HG02623 (cell line): Measurements from ENCODE around the gene PDP2.

Experiments used
- ATAC-seq: cut with Tn5 transposase; IDR thresholded peaks from one replicate; pipeline ENCODE4 v1.9.1; 2021; ENCODE audit warnings: moderate library complexity; ENCODE audit not compliant: unreplicated experiment

The PDP2 gene, protein sequence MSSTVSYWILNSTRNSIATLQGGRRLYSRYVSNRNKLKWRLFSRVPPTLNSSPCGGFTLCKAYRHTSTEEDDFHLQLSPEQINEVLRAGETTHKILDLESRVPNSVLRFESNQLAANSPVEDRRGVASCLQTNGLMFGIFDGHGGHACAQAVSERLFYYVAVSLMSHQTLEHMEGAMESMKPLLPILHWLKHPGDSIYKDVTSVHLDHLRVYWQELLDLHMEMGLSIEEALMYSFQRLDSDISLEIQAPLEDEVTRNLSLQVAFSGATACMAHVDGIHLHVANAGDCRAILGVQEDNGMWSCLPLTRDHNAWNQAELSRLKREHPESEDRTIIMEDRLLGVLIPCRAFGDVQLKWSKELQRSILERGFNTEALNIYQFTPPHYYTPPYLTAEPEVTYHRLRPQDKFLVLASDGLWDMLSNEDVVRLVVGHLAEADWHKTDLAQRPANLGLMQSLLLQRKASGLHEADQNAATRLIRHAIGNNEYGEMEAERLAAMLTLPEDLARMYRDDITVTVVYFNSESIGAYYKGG

DNA sequence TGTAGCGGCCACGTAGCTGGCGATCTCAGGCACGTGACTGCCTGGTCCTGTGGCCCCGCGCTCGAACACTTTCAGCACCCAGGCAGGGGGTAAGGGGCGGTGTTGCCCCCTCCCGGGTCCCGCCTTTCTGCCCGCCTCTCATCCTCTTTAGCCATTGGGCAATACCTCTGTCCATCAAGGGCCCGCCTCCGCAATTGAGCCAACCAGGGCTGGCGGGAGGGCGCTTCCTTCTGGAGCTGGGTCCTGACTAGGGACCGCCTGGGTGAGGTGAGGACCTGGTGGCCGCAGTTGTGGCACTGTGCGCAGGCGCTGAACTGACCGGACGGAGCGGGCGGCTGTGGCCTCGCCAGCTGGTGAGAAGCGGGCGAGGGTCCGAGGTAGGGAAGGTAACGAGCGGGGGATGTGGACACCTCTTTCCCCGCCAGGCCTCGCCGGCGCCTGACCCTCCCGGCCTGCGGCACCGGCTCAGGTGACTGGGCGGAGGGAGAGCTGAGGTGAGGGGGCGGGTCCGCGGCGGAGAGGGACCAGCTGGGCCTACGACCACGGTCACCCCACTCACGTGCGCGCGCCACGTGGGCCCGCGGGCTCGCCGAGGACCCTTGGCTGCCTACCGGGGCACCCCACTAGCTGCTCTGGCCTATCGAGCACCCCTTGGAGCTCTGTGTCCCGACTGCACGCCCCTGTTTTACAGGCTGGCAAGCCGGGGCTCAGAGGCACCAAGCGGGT is at the start of gene PDP2:
PDP2 (plus strand) TSS at position 228 of the 726 bp plus-strand sequence. CDS start 3,770 bp downstream, outside the sequence.
- ATAC-seq = peak; percentile 96

DNA sequence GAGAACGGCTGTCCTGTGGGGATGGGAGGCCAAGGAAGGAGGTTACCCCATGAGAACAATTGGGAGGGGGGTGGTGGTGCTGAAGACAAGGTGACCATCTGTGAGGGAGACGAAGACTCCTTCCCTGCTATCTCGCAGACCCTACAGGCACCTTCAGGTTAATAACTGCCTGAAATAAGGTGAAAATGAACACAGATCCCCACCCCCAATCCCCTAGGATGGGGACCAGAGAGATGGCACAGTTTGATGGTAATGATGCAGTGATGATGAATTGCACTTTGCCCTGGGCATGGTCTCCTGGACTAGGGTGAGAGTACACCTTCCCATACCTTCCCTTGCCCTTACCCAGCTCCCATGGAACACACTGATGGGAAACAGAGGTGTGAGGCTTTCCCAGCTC is 48.1 kb upstream of the PDP2 start:
- ATAC-seq = no peak

DNA sequence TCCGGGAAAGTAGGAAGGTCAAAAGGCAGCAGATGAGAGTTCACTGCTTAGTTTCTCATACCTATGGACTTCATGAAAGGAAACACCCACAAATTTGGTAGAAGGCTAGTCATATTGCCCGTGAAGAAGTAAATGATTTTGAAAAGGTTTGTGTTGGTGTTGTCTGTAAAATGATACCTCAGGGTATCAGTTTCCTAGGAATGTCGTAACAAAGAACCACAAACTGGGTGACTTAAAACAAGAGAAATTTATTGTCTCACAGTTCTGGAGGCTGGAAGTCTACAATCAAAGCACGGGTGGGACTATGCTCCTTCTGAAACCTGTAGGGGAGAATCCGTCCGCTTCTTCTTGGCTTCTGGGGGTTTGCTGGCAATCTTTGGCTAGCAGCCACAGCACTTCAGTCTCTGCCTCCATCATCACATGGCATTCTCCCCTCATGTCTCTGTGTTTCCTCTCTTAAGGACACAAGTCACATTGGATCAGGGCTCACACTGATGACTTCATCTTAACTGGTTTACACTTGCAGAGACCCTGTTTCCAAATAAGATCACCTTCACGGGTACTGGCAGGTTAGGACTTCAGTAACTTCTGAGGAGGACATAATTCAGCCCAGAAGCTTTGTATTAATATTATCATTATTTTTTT is 47.5 kb upstream of the PDP2 start:
- ATAC-seq = no peak

DNA sequence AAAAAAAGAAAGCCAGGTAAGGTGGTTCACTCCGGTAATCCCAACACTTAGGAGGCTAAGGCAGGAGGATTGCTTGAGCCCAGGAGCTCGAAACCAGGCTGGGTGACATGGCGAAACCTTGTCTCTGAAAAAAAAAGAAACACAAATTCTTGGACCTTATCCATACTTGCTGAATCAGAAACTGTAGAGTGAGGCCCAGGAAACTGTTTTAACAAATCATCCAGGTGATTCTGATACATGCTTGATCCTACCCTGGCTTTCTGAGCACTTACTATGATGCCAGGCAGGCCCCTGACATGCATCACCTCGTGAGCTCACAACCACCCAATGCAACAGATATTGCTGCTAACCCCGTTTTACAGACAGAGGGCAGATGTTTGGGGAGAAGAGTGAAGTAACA is 45.6 kb upstream of the PDP2 start:
- no peak for ATAC-seq

DNA sequence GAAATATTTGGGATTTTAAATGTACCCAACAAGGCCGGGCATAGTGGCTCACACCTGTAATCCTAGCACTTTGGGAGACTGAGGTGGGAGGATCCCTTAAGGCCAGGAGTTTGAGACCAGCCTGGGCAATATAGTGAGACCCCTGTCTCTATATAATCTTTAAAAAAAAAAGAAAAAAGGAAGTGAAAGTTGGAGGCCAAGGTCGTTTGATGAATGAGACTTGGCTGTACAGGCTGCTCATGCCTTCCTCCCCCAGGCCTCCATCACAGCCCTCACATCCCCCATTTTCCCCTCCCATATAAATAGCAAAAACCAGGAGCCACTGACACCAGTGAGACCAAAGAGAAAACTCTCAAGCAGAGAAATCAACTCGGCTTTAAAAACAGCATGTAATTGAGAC is 39.4 kb upstream of the PDP2 start:
- ATAC-seq = no peak

DNA sequence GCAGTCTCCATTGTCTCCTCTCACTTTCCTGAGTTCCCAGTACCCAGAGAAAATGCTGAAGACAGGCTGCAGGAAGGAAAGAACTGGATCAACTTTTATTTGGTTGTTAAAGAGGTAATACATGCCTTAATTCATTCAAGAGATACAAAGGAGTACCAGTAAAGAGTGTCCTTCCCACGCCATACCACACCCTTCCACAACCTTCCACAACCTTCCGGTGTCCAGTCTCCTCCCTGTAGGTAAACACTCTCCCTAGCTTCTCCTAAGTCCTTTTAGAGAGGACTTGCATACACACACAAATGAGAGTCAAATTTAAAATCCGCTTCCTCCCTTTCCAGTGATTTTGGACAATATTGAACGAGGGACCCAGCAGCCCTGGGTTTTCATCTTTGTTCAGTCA is 38.9 kb upstream of the PDP2 start:
- ATAC-seq = no peak

DNA sequence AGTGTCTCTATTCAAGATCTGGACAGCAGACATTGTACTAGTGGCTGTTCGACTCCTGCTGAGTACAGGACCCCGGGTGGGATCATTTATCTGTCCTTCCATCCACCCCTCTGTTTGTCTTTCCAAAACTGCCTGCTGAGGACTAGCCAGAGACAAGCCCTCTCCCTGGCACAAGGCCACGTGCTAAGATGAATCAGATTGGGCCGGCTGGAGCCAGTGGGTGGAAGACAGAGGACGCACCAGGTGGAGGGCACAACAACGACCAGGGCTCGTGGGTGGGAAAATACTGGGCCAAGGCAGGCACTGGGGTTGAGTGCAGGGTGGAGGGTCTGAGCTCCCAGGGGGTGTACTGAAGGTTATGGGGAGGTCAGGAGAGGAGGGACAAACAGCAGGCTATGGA is 37.5 kb upstream of the PDP2 start:
- ATAC-seq = no peak

DNA sequence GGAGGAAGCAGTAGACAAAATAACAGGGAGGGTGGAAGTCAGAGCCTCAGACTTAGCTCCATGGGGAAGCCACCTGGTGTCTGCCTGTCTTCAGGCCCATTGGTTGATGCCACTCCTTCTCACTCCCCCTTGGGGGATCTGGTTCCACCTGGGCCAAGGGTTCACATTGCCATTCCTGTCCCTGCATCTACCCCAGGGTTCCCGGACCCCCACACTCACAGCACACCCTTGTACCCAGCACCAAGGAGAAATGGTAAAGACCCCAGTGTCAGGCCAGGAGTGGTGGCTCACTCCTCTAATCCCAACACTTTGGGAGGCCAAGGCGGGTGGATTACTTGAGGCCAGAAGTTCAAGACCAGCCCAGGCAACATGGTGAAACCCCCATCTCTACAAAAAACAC is 37.1 kb upstream of the PDP2 start:
- no peak for ATAC-seq

DNA sequence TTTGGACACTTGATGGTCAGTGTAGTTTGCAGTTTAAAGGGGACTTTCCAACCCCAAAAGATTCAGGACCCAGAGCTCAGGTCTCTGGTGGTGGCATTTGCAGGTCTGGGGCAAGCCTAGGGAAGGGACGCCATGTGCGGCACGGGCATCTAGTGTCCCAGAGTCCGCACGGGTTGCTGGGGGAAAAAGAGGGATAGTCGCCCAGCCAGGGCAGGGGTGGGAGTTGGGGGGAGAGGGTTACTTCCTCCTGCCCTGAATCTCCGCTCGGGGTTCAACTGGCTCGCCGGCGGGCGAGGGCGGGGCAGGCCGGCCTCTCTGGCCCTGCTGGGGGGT is 36.3 kb upstream of the PDP2 start:
- ATAC-seq = no peak

DNA sequence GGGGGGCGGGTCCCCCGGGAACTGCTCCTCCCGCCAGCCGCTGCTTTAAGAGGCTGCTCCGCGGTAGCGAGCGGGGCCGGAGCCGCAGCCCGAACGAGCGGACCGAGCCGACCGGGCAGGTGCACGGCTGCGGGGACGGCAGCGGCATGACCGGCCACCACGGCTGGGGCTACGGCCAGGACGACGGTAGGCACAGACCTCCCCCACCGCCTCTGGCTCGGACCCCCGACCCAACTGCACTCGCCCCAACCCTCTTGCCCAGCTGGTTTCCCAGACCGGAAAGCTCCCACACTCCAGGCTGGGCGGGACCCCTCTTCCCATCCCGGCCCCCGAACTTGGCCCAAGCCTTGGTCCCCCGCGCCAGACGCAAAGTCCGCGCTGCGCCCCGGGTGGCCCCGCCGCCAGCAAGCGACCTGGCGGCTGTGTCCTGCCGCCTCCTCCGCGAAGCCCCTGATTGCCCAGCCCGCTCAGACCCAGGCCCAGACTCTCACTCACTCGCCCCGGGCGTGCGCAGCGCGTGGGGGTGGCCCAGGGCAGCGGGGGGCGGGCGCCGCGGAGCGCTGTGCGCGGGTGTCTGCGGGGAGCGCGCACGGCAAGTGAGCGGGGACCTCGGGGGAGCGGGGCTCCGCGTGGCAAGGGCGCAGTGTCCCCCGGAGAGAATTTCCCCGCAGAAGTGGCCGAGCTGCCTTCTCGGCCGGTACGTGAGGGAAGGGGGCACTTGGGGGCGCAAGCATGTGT is 35.8 kb upstream of the PDP2 start, which contains the start of gene CA7:
CA7 (plus strand) TSS at position 73 of the 738 bp plus-strand sequence; CDS start at position 147, 74 bp downstream.
- ATAC-seq = no peak

DNA sequence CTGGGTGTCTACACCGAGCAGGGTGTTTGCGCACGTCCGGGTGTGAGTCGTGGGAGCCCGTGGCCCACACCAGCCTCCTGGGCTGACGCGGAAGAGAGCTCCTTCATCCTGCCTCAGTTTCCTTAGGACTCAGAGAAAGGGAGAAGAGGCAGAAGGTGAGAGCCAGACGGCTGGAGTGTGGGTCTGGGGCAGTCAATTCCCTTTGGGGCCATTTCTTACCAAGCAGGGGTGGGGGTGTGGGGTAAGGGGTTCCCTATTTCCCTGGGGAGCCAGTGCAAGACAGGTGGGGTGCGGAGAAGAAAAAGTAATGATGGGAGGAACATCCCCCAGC is 35.3 kb upstream of the PDP2 start:
- ATAC-seq = no peak

DNA sequence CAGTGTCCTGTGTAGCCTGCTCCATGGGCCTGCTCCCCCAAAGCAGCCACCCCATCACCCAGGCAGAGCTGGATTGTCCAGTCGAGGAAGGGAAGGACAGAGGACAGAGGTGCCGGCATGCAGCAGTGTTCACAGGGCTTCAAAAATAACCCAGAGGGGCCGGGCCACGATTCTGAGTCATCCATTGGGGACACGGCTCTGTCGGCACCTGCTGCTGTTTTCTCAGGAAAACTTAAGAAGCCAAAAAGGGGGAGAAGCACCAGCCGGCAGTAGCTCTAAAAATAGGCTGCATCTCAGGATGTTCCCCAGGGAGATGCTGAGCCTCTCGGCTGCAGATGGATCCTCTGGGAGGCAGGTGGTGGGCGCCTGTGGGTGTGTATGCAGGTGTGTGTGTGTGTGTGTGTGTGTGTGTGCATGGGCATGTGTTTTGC is 34.5 kb upstream of the PDP2 start:
- ATAC-seq = no peak

DNA sequence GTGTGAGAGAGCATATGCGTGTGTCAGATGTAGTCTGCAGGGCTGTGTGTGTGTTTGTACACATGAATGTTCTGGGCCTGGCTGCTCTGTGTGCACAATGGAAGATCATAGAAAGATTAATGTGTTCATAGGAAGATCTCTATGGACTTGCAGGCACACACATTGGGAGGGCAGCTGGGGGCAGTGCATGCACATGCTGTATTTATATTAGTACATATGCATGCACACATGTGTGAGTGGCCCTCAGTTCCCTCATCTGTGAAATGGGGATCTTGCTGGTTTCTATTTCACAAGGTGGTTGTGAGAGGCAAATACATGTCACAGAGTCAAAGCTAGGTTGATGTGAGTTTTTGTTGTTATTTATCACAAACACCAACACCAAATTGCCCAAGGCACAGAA is 34.0 kb upstream of the PDP2 start:
- ATAC-seq = no peak

DNA sequence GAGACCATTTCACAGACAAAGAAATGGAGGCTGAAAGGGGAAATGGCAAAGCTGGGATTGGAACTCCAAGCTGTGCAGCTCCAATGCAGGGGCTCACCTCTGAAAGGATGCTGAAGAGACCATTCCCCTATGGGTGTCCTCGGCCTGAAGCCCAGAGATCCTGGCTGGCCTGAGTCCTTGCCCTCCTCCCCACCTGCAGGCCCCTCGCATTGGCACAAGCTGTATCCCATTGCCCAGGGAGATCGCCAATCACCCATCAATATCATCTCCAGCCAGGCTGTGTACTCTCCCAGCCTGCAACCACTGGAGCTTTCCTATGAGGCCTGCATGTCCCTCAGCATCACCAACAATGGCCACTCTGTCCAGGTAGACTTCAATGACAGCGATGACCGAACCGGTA is 33.5 kb upstream of the PDP2 start:
- no peak for ATAC-seq

DNA sequence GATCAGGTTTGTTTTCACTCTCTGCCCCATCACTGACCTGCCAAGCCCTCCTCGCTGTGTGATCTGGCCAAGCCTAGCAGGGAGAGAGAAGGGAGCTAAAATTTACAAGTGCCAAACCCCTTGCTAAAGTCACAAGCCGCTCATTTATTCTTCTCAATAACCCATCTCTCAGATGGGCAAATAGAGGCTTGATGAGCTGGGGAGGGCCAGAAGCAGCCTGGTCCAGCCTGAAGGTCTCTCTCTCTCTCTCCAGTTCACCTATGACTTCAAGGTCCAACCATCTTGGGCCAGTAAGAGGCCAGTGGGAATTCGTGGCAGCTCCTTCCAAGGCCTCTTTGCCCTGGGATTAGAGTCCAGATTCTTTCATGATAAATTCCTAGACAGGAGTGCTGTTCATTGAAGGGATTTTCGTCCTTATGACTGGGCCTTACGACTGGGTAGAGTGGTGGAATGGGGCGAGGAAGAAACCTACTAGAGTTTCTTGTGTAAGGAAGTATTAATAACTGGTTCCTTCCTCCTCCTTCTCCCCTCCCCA is 32.7 kb upstream of the PDP2 start:
- ATAC-seq = no peak

DNA sequence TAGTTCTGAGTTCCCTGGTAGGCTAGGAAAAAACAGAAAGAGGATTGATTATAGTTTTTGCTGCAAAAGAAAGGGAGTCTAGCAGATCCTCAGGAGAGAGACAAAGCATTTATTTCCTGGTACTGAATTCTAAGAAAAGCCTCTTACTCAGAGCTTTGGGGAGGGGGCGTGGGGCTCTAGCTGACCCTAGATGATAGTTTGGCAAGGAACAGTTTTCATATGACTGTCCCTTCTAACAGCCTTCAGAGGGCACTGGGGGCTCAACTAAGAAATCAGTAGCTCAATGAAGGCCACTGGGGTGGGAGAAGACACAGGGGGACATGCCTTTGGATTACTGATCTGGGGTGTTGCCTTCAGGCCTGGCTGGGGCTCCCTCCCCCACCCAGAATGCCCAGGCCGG is 32.1 kb upstream of the PDP2 start:
- ATAC-seq = no peak

DNA sequence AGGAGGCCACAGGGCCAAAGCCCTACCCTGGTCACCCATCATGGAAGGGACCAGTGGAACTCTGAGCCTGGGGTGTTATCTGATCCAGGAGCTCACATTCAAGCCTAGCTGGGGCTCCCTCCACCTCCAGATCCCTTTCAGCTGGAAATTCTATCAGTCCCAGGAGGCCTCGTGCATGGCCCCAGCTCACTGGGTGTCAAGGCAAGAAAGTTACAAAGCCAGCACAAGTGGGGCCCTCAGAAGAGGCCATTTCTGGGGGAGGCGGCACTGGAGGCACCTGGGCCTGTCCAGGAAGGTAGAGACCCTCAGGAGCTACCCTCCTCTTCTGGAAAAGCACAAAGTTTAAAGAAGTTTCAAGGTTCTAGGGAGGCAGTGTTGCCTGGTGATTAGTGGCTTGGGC is 31.3 kb upstream of the PDP2 start:
- ATAC-seq = no peak

DNA sequence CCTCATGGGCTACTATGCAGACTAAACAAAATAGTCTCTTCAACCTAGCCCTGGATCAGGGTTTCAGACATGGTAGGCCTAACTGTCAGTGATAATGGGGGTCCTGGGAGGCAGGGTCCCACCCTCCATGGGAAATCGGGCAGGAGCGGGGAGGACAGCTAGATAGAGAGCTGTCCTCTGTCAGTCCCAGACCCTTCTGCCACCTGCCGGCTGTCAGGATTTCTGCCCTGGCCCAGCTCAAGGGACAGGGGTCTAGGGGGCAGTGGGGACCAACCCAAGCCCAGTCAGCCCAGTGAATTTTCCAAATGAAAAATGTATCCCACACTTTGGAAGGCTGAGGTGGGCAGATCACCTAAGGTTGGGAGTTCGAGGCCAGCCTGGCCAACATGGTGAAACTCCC is 30.8 kb upstream of the PDP2 start:
- no peak for ATAC-seq

DNA sequence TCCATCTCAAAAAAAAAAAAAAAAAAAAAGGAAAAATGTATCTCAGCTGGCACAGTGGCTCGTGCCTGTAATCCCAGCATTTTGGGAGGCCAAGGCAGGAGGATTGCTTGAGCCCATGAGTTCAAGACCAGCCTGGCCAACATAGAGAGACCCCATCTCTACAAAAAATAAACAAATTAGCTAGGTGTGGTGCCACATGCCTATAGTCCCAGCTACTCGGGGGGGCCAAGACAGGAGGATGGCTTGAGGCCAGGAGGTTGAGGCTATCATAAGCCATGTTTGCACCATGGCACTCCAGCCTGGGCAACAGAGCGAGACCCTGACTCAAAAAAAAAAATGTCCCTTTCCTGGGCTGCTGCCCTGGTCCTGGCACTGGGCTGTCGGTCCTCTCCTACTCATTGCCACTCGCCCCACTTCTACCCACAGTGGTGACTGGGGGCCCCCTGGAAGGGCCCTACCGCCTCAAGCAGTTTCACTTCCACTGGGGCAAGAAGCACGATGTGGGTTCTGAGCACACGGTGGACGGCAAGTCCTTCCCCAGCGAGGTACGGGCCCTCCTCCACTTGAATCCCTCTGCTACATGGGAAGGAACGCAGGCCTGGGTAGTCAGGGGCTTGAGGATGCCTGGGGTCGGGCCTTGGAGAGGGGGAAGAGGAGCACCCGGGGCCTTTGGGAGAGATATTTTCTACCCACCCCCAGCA is 30.1 kb upstream of the PDP2 start:
- no peak for ATAC-seq
